ENCODE results near the gene RTL10.

Gene RTL10

GRCh38 chr22:19875531-19876313 lies 21.0 kb upstream of the RTL10 start:
- DNase-seq (ENCODE audit: low spot score): no peak

- no peak for DNase-seq (ENCODE audit: low spot score)
Observed at GRCh38 chr22:19875061-19875530, 20.4 kb upstream of the RTL10 start.

GRCh38 chr22:19874307-19875060 lies 19.8 kb upstream of the RTL10 start:
- DNase-seq (ENCODE audit: low spot score): peak; percentile 82

GRCh38 chr22:19873960-19874306 lies 19.3 kb upstream of the RTL10 start:
- DNase-seq (ENCODE audit: low spot score): no peak

GRCh38 chr22:19873138-19873959 lies 18.7 kb upstream of the RTL10 start:
- DNase-seq (ENCODE audit: low spot score): no peak

- peak; percentile 42 for DNase-seq (ENCODE audit: low spot score)
Observed at GRCh38 chr22:19872779-19873137, 18.1 kb upstream of the RTL10 start.

GRCh38 chr22:19871845-19872778 lies 17.4 kb upstream of the RTL10 start:
- DNase-seq (ENCODE audit: low spot score): no peak

- DNase-seq (ENCODE audit: low spot score): no peak
Observed at GRCh38 chr22:19871023-19871844, 16.6 kb upstream of the RTL10 start.

GRCh38 chr22:19870153-19871022 lies 15.7 kb upstream of the RTL10 start:
- no peak for DNase-seq (ENCODE audit: low spot score)

- no peak for DNase-seq (ENCODE audit: low spot score)
Observed at GRCh38 chr22:19869497-19870152, 15.0 kb upstream of the RTL10 start.

GRCh38 chr22:19868773-19869471 lies 14.2 kb upstream of the RTL10 start:
- DNase-seq (ENCODE audit: low spot score): no peak

GRCh38 chr22:19868333-19868732 lies 13.7 kb upstream of the RTL10 start:
- DNase-seq (ENCODE audit: low spot score): no peak

GRCh38 chr22:19867617-19868016 lies 12.9 kb upstream of the RTL10 start:
- no peak for DNase-seq (ENCODE audit: low spot score)

- DNase-seq (ENCODE audit: low spot score): no peak
Observed at GRCh38 chr22:19866665-19867009, 12.0 kb upstream of the RTL10 start.

- no peak for DNase-seq (ENCODE audit: low spot score)
Observed at GRCh38 chr22:19865141-19865829, 10.6 kb upstream of the RTL10 start.

- no peak for DNase-seq (ENCODE audit: low spot score)
Observed at GRCh38 chr22:19864538-19865106, 9.9 kb upstream of the RTL10 start.

GRCh38 chr22:19863571-19863970 lies 8.9 kb upstream of the RTL10 start:
- no peak for DNase-seq (ENCODE audit: low spot score)

Data from ecto neural progenitor cell (in vitro differentiated cells).